ENCODE results near the gene PTPRD. TPM values are rescaled to one million over a fixed set of nuclear protein-coding genes. Genes with fewer than 3 reads are reported as not detected.

Gene PTPRD
- total and polyA plus RNA-seq, 2 donors from 2014 or later, result 6.4 to 78.9 TPM

DNA sequence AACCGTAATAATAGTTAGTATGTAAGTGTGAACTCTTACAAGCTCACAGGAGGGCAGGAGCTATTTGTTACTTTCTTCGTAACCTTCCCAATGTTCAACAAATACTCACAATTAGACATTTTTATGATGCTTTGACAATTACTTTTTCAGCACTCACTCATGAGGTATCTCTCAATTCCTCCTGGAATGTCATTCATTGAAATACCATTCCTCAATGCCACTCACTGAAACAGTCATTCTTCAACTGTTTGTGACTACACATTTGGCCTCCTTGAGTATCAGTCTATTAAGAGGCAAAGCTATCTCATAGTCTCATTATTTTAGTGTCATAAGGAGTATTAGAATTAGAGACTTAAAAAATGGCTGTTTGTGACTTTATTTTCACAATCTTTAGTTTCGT, 2079.1 kb downstream of the PTPRD start:
- Histone ChIP-seq H3K9ac (ENCODE audit: low read length in 3 of 3) (no peak overlapping the region), H3K27me3 (ENCODE audit: control insufficient read depth, insufficient read depth, low read length) (no peaks in the 10 kb centered on the region), H3K9me3 (ENCODE audit: control insufficient read depth in 2 of 3, insufficient read depth in 1 of 3, low read length in 3 of 3) (no peaks in the 10 kb centered on the region), H3K27ac (ENCODE audit: low read depth in 2 of 2, low read length in 2 of 2) (no peak overlapping the region), H3K4me1 (ENCODE audit: control insufficient read depth in 2 of 3, insufficient read depth in 2 of 3, low read depth in 1 of 3, low read length in 3 of 3) (peaks cover 0 to 8% (median 0%) of the 10 kb centered on the region in 3 donors), H3K36me3 (ENCODE audit: control insufficient read depth in 2 of 3, insufficient read depth in 3 of 3, low read length in 3 of 3) (no peaks in the 10 kb centered on the region), H3K4me3 (ENCODE audit: low read length in 3 of 3) (no peak overlapping the region)
- DNase-seq, result no peak
- intact Hi-C loops (cut with DNase I), result no loop called here
- FAIRE-seq, result no peak
- TF ChIP-seq, protein P1, sequence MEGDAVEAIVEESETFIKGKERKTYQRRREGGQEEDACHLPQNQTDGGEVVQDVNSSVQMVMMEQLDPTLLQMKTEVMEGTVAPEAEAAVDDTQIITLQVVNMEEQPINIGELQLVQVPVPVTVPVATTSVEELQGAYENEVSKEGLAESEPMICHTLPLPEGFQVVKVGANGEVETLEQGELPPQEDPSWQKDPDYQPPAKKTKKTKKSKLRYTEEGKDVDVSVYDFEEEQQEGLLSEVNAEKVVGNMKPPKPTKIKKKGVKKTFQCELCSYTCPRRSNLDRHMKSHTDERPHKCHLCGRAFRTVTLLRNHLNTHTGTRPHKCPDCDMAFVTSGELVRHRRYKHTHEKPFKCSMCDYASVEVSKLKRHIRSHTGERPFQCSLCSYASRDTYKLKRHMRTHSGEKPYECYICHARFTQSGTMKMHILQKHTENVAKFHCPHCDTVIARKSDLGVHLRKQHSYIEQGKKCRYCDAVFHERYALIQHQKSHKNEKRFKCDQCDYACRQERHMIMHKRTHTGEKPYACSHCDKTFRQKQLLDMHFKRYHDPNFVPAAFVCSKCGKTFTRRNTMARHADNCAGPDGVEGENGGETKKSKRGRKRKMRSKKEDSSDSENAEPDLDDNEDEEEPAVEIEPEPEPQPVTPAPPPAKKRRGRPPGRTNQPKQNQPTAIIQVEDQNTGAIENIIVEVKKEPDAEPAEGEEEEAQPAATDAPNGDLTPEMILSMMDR (IDR thresholded peaks at IDR 0.05; ENCODE audit: borderline replicate concordance, extremely low read depth, insufficient read depth), result no peak

DNA sequence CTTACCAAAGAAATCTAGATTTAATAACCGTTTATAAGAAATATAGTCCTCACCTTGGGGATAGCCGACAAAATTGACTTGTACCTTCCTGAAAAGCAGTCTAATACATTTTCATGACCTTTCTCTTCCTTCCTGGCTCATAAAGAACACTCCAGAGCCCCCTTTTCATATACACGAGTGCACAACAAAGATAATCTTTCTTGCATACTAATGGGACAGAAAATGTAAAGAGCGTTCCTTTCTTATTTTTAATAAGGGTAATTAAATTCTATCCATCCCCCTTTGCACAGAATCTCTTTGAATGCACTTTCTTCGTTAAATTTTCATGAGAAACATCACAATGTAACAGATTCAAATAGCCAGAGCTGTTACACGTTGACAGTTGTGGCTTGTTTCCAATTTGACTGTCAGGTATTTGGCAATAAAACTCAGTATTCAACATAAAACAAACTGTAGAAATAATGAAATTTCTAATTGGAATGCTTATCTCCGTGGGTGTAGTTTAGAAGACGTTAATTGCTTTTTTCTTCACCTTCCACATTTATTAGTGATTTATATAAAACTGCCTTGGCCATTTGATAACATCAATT, 2080.9 kb downstream of the PTPRD start:
- intact Hi-C loops (cut with DNase I), result no loop called here
- FAIRE-seq, result no peak
- peaks cover 0 to 8% (median 0%) of the 10 kb centered on the region in 3 donors for H3K4me1 ChIP-seq (ENCODE audit: control insufficient read depth in 2 of 3, insufficient read depth in 2 of 3, low read depth in 1 of 3, low read length in 3 of 3)

DNA sequence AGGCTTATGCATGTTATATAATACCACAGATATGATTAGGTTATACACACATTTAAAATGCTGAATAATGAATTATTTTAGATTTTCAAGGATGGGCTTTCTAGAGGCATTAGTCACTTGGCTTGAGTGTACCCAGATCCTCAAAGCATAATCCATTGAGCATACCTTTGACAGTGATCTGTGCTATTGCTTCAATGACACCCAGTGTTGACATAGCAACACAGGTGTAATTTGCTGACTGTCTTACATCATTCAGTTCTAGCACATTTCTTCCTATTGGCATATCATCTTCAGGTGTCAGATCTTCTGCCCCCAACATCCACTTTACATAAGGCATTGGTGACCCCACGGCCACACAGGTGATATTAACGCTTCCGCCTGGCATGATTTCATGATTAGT, 2091.7 kb downstream of the PTPRD start:
- Histone ChIP-seq H3K27ac (ENCODE audit: low read depth in 2 of 2, low read length in 2 of 2) (no peak overlapping the region), H3K36me3 (ENCODE audit: control insufficient read depth in 2 of 3, insufficient read depth in 3 of 3, low read length in 3 of 3) (peaks cover 0 to 4% (median 3%) of the 10 kb centered on the region in 3 donors), H3K9ac (ENCODE audit: low read length in 3 of 3) (no peak overlapping the region), H3K27me3 (ENCODE audit: control insufficient read depth, insufficient read depth, low read length) (no peaks in the 10 kb centered on the region), H3K4me1 (ENCODE audit: control insufficient read depth in 2 of 3, insufficient read depth in 2 of 3, low read depth in 1 of 3, low read length in 3 of 3) (no peaks in the 10 kb centered on the region), H3K9me3 (ENCODE audit: control insufficient read depth in 2 of 3, insufficient read depth in 1 of 3, low read length in 3 of 3) (no peaks in the 10 kb centered on the region), H3K4me3 (ENCODE audit: low read length in 3 of 3) (no peak overlapping the region)
- intact Hi-C loops (cut with DNase I), result no loop called here
- no peak for DNase-seq
- no peak for FAIRE-seq
- TF ChIP-seq, protein P1 (IDR thresholded peaks at IDR 0.05; ENCODE audit: borderline replicate concordance, extremely low read depth, insufficient read depth), result no peak

More for the DNA sequence above, 2080.9 kb downstream of the PTPRD start:
- Histone ChIP-seq H3K27ac (ENCODE audit: low read depth in 2 of 2, low read length in 2 of 2) (no peak overlapping the region), H3K36me3 (ENCODE audit: control insufficient read depth in 2 of 3, insufficient read depth in 3 of 3, low read length in 3 of 3) (no peaks in the 10 kb centered on the region), H3K9me3 (ENCODE audit: control insufficient read depth in 2 of 3, insufficient read depth in 1 of 3, low read length in 3 of 3) (no peaks in the 10 kb centered on the region), H3K4me3 (ENCODE audit: low read length in 3 of 3) (no peak overlapping the region), H3K9ac (ENCODE audit: low read length in 3 of 3) (no peak overlapping the region), H3K27me3 (ENCODE audit: control insufficient read depth, insufficient read depth, low read length) (no peaks in the 10 kb centered on the region)
- DNase-seq, result no peak
- TF ChIP-seq, protein P1 (IDR thresholded peaks at IDR 0.05; ENCODE audit: borderline replicate concordance, extremely low read depth, insufficient read depth), result no peak

DNA sequence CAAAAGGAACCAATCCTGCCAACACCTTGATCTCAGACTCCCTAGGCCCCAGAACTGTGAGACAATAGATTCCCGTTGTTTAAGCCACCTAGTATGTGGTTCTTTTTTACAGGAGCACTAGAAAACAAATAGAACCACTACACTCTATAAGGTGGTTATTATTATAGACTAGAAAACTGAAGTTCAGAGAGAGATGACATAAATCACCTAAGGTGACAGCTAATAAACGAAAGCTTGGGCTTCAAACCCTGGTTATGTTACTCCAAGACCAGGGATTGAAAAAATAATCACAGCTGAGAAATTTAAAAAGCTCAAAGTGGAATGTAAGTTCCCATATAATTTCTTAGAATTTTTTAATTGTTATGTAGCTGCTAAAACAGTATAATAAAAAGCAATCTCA, 2097.1 kb downstream of the PTPRD start:
- Histone ChIP-seq H3K9ac (ENCODE audit: low read length in 3 of 3) (no peak overlapping the region), H3K4me3 (ENCODE audit: low read length in 3 of 3) (no peak overlapping the region), H3K9me3 (ENCODE audit: control insufficient read depth in 2 of 3, insufficient read depth in 1 of 3, low read length in 3 of 3) (no peaks in the 10 kb centered on the region), H3K4me1 (ENCODE audit: control insufficient read depth in 2 of 3, insufficient read depth in 2 of 3, low read depth in 1 of 3, low read length in 3 of 3) (no peaks in the 10 kb centered on the region), H3K27ac (ENCODE audit: low read depth in 2 of 2, low read length in 2 of 2) (no peak overlapping the region), H3K27me3 (ENCODE audit: control insufficient read depth, insufficient read depth, low read length) (no peaks in the 10 kb centered on the region), H3K36me3 (ENCODE audit: control insufficient read depth in 2 of 3, insufficient read depth in 3 of 3, low read length in 3 of 3) (peaks cover 0 to 3% (median 0%) of the 10 kb centered on the region in 3 donors)
- no peak for FAIRE-seq
- intact Hi-C loops (cut with DNase I), result no loop called here
- TF ChIP-seq, protein P1 (IDR thresholded peaks at IDR 0.05; ENCODE audit: borderline replicate concordance, extremely low read depth, insufficient read depth), result no peak
- no peak for DNase-seq

All from kidney (tissue), 14 donors.